ENCODE results near the gene B4GALT3. TPM values are rescaled to one million over a fixed set of nuclear protein-coding genes. Genes with fewer than 3 reads are reported as not detected.
A peak's percentile ranks its signal among the peaks of the same experiment; 100 is the strongest.

Gene B4GALT3
- polyA plus RNA-seq, 3 donors: 16.8 to 50.3 (median 21.0) TPM

DNA sequence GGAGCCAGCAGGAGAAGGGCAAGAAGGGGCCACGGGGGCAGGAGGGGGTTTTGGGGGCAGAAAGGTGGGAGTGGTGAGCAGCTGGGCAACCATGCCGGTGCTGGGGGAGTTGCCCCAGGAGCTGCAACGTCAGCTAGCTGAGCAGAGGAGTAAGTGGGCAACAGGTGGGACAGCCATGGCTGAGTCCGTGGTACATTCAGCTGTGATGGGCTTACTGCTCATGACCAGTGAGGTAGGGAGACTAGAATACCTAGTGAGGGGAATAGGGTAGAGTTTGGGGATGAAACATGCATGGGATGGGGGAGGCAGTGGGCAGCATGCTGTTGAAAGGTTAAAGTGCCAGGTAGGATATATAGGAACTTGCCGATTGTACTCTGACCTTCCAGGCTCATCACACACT is 15.7 kb downstream of the B4GALT3 start:
- intact Hi-C loops (cut with micrococcal nuclease): no loop called here
- Mint-ChIP-seq H3K27ac (peak overlapping the region in 3 of 7 donors; percentile 6 to 59 (median 38)), H3K27me3 (ENCODE audit: low read depth in 3 of 3) (no peaks in the 10 kb centered on the region), H3K9me3 (no peaks in the 10 kb centered on the region), H3K4me1 (peaks cover 45% of the 10 kb centered on the region), H3K4me3 (no peak overlapping the region), H3K36me3 (peaks cover 48 to 64% of the 10 kb centered on the region in 2 donors)
- Histone ChIP-seq H3K4me3 (replicated peaks in 1 of 3; ENCODE audit: low read depth in 2 of 3, low read length in 3 of 3) (no peak overlapping the region), H3K9ac (ENCODE audit: insufficient read depth, low read length, poor library complexity, severe bottlenecking) (no peak overlapping the region), H3K27me3 (ENCODE audit: control insufficient read depth in 2 of 2, insufficient read depth in 2 of 2, low read length in 2 of 2) (no peaks in the 10 kb centered on the region), H3K9me3 (replicated peaks in 1 of 2; ENCODE audit: control insufficient read depth in 1 of 2, insufficient read depth in 1 of 2, low read length in 2 of 2) (no peaks in the 10 kb centered on the region), H2AFZ (ENCODE audit: insufficient read depth, low read depth, low read length, poor library complexity, severe bottlenecking) (no peak overlapping the region), H3K79me2 (ENCODE audit: insufficient read depth, low read length) (peaks cover 20% of the 10 kb centered on the region), H3K27ac (ENCODE audit: low read depth in 1 of 2, low read length in 2 of 2) (no peak overlapping the region), H3K36me3 (replicated peaks in 1 of 2; ENCODE audit: control insufficient read depth in 1 of 2, insufficient read depth in 2 of 2, low read length in 2 of 2) (peaks cover 38 to 62% of the 10 kb centered on the region in 2 donors), H4K20me1 (ENCODE audit: insufficient read depth, low read length) (no peaks in the 10 kb centered on the region), H3K4me1 (ENCODE audit: control insufficient read depth in 1 of 2, insufficient read depth in 2 of 2, low read length in 2 of 2) (peaks cover 26 to 44% of the 10 kb centered on the region in 2 donors), H3K4me2 (replicated peaks; ENCODE audit: extremely low read depth, low read length, poor library complexity, severe bottlenecking) (no peak overlapping the region)
- no peak for DNase-seq
- 100% methylated on average over 4 of the region's 5 CpGs for WGBS (ENCODE audit: insufficient coverage)
- TF ChIP-seq, protein P1, sequence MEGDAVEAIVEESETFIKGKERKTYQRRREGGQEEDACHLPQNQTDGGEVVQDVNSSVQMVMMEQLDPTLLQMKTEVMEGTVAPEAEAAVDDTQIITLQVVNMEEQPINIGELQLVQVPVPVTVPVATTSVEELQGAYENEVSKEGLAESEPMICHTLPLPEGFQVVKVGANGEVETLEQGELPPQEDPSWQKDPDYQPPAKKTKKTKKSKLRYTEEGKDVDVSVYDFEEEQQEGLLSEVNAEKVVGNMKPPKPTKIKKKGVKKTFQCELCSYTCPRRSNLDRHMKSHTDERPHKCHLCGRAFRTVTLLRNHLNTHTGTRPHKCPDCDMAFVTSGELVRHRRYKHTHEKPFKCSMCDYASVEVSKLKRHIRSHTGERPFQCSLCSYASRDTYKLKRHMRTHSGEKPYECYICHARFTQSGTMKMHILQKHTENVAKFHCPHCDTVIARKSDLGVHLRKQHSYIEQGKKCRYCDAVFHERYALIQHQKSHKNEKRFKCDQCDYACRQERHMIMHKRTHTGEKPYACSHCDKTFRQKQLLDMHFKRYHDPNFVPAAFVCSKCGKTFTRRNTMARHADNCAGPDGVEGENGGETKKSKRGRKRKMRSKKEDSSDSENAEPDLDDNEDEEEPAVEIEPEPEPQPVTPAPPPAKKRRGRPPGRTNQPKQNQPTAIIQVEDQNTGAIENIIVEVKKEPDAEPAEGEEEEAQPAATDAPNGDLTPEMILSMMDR (IDR thresholded peaks at IDR 0.05): no peak

DNA sequence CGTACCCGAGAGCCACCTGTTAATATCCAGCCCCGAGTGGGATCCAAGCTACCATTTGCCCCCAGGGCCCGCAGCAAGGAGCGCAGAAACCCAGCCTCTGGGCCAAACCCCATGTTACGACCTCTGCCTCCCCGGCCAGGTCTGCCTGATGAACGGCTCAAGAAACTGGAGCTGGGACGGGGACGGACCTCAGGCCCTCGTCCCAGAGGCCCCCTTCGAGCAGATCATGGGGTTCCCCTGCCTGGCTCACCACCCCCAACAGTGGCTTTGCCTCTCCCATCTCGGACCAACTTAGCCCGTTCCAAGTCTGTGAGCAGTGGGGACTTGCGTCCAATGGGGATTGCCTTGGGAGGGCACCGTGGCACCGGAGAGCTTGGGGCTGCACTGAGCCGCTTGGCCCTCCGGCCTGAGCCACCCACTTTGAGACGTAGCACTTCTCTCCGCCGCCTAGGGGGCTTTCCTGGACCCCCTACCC is 16.6 kb downstream of the B4GALT3 start:
- TF ChIP-seq, protein P1 (IDR thresholded peaks at IDR 0.05): no peak
- 98% methylated on average over 19 of the region's 22 CpGs for WGBS (ENCODE audit: insufficient coverage)
- Histone ChIP-seq H3K4me1 (ENCODE audit: control insufficient read depth in 1 of 2, insufficient read depth in 2 of 2, low read length in 2 of 2) (peaks cover 22 to 35% of the 10 kb centered on the region in 2 donors), H4K20me1 (ENCODE audit: insufficient read depth, low read length) (no peaks in the 10 kb centered on the region), H2AFZ (ENCODE audit: insufficient read depth, low read depth, low read length, poor library complexity, severe bottlenecking) (no peak overlapping the region), H3K27me3 (ENCODE audit: control insufficient read depth in 2 of 2, insufficient read depth in 2 of 2, low read length in 2 of 2) (no peaks in the 10 kb centered on the region), H3K4me3 (replicated peaks in 1 of 3; ENCODE audit: low read depth in 2 of 3, low read length in 3 of 3) (no peak overlapping the region), H3K27ac (ENCODE audit: low read depth in 1 of 2, low read length in 2 of 2) (no peak overlapping the region), H3K4me2 (replicated peaks; ENCODE audit: extremely low read depth, low read length, poor library complexity, severe bottlenecking) (peak overlapping the region; percentile 97), H3K36me3 (replicated peaks in 1 of 2; ENCODE audit: control insufficient read depth in 1 of 2, insufficient read depth in 2 of 2, low read length in 2 of 2) (peaks cover 38 to 62% of the 10 kb centered on the region in 2 donors), H3K9me3 (replicated peaks in 1 of 2; ENCODE audit: control insufficient read depth in 1 of 2, insufficient read depth in 1 of 2, low read length in 2 of 2) (no peaks in the 10 kb centered on the region), H3K9ac (ENCODE audit: insufficient read depth, low read length, poor library complexity, severe bottlenecking) (no peak overlapping the region), H3K79me2 (ENCODE audit: insufficient read depth, low read length) (peaks cover 22% of the 10 kb centered on the region)
- Mint-ChIP-seq H3K27me3 (ENCODE audit: low read depth in 3 of 3) (no peaks in the 10 kb centered on the region), H3K9me3 (no peaks in the 10 kb centered on the region), H3K4me1 (peaks cover 40% of the 10 kb centered on the region), H3K36me3 (peaks cover 48 to 68% of the 10 kb centered on the region in 2 donors), H3K4me3 (no peak overlapping the region), H3K27ac (peak overlapping the region in 3 of 7 donors; percentile 5 to 82 (median 32))
- intact Hi-C loops (cut with micrococcal nuclease): no loop called here
- no peak for DNase-seq
